Upper lobe of left lung (tissue), 4 donors: Measurements from ENCODE around the gene DKK2.

ENCODE experiments used
- CTCF ChIP-seq, 6 experiments: fragments of 450-650 bp in 4 of 6; fragments of 200-600 bp in 2 of 6; sonication (generic) in 2 of 6; IDR thresholded peaks; one replicate each; pipeline ENCODE4 v1.5.1; 2016 to 2019; ENCODE audit warnings: antibody characterized with exemption in 6 of 6
- EP300 ChIP-seq, 4 donors: sonication (generic); formaldehyde crosslinking; IDR thresholded peaks; one replicate each; pipeline ENCODE4 v1.5.1; 2017; ENCODE audit warnings: antibody characterized with exemption in 4 of 4, control low read depth in 2 of 4
- POLR2A ChIP-seq, 4 donors: fragments of 450-650 bp; IDR thresholded peaks; one replicate each; pipeline ENCODE4 v1.5.1; 2016 to 2017; ENCODE audit warnings: antibody characterized with exemption in 4 of 4, mild to moderate bottlenecking in 2 of 4
- POLR2AphosphoS5 ChIP-seq, 2 donors: sonication (generic); formaldehyde crosslinking; IDR thresholded peaks; one replicate each; pipeline ENCODE4 v1.5.1; 2017; ENCODE audit warnings: antibody characterized with exemption in 2 of 2

DNA sequence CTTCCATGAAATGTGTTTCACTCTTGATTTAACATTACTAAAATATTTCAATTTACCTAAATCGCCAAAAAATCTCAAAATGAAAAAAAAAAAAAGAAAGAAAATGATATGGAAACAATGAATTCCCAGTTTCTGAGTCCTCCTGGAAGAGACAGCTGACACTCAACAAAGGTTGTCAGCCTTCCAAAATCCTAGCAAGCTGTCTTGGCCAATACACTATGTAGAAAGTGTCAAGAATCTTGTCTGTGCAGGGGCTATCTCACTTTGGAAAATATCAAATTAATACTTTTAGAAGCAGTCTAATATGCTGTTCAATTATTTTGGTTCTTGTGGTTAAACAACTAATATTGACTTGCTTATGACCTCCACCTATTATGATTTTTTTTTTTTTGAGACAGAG is 8.7 kb downstream of the DKK2 start:
- TF ChIP-seq CTCF (IDR thresholded peaks at IDR 0.05) (no peak), POLR2A (IDR thresholded peaks at IDR 0.05) (no peak), POLR2AphosphoS5 (IDR thresholded peaks at IDR 0.05) (no peak), EP300 (IDR thresholded peaks at IDR 0.05) (no peak)
